ENCODE measurements around the gene ZNF496.

DNA sequence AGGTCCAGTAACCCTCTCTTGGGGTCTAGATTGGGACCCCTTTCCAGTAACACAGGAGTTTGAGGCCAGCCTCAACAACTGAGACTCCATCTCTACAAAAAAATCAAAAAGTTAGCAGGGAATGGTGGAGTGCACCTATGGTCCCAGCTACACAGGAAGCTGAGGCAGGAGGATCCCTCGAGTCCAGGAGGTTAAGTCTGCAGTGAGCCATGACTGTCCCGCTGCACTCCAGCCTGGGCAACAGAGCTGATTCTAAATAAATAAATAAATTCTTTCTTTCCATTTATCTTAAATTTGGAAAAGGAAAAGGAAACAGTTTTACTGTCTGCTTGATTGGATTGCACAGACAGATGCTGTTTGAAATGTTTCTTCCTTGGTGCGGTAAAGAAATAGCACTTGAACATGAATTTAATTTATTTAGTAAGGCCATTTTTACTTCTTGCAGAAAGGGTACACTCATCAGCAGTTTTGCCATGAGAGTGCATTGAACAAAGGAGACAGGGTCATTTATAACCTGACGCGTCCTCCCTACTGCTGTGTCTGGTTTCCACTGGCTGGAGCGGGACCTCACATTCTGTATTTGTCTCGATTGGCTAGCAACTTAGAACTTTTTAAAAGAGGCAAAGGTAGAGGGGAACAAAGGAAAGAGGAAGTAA lies 37.0 kb upstream of the ZNF496 start:
- TF ChIP-seq, protein P1, sequence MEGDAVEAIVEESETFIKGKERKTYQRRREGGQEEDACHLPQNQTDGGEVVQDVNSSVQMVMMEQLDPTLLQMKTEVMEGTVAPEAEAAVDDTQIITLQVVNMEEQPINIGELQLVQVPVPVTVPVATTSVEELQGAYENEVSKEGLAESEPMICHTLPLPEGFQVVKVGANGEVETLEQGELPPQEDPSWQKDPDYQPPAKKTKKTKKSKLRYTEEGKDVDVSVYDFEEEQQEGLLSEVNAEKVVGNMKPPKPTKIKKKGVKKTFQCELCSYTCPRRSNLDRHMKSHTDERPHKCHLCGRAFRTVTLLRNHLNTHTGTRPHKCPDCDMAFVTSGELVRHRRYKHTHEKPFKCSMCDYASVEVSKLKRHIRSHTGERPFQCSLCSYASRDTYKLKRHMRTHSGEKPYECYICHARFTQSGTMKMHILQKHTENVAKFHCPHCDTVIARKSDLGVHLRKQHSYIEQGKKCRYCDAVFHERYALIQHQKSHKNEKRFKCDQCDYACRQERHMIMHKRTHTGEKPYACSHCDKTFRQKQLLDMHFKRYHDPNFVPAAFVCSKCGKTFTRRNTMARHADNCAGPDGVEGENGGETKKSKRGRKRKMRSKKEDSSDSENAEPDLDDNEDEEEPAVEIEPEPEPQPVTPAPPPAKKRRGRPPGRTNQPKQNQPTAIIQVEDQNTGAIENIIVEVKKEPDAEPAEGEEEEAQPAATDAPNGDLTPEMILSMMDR (IDR thresholded peaks at IDR 0.05), result no peak
- TF ChIP-seq SIN3A (IDR thresholded peaks at IDR 0.05; ENCODE audit: borderline replicate concordance, insufficient read depth, low read depth, low read length) (no peak), POLR2AphosphoS5 (IDR thresholded peaks at IDR 0.05; ENCODE audit: low read depth, low read length) (no peak)
- TF ChIP-seq, protein P2, sequence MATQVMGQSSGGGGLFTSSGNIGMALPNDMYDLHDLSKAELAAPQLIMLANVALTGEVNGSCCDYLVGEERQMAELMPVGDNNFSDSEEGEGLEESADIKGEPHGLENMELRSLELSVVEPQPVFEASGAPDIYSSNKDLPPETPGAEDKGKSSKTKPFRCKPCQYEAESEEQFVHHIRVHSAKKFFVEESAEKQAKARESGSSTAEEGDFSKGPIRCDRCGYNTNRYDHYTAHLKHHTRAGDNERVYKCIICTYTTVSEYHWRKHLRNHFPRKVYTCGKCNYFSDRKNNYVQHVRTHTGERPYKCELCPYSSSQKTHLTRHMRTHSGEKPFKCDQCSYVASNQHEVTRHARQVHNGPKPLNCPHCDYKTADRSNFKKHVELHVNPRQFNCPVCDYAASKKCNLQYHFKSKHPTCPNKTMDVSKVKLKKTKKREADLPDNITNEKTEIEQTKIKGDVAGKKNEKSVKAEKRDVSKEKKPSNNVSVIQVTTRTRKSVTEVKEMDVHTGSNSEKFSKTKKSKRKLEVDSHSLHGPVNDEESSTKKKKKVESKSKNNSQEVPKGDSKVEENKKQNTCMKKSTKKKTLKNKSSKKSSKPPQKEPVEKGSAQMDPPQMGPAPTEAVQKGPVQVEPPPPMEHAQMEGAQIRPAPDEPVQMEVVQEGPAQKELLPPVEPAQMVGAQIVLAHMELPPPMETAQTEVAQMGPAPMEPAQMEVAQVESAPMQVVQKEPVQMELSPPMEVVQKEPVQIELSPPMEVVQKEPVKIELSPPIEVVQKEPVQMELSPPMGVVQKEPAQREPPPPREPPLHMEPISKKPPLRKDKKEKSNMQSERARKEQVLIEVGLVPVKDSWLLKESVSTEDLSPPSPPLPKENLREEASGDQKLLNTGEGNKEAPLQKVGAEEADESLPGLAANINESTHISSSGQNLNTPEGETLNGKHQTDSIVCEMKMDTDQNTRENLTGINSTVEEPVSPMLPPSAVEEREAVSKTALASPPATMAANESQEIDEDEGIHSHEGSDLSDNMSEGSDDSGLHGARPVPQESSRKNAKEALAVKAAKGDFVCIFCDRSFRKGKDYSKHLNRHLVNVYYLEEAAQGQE (IDR thresholded peaks at IDR 0.05; ENCODE audit: insufficient read depth in 1 of 2, low read depth in 2 of 2, low read length in 1 of 2), result no peak
